Endothelial cell of umbilical vein (primary cell): ENCODE data around the gene SLC39A11.

Source experiments
- EZH2 ChIP-seq: IDR thresholded peaks from 2 replicates; pipeline ENCODE4 v1.6.1; 2012; ENCODE audit warnings: borderline replicate concordance, low read depth, mild to moderate bottlenecking, moderate library complexity, low read length, inconsistent platforms; ENCODE audit not compliant: severe bottlenecking
- FOS ChIP-seq: IDR thresholded peaks from 2 replicates; pipeline ENCODE4 v1.6.1; 2011; ENCODE audit warnings: mild to moderate bottlenecking, low read length, moderate library complexity, borderline replicate concordance; ENCODE audit not compliant: insufficient read depth
- GATA2 ChIP-seq: IDR thresholded peaks from 2 replicates; pipeline ENCODE4 v1.7.0; 2011; ENCODE audit warnings: low read depth, mild to moderate bottlenecking, moderate library complexity, mixed read lengths, low read length; ENCODE audit not compliant: insufficient read length, insufficient read depth
- JUN ChIP-seq: IDR thresholded peaks from 2 replicates; pipeline ENCODE4 v1.6.1; 2011; ENCODE audit warnings: borderline replicate concordance, low read depth; ENCODE audit not compliant: insufficient read length, insufficient read depth
- MYC ChIP-seq: IDR thresholded peaks from one replicate; pipeline ENCODE4 v1.6.1; 2011; ENCODE audit warnings: mild to moderate bottlenecking, low read depth, low read length
- POLR2A ChIP-seq: IDR thresholded peaks from 2 replicates; pipeline ENCODE4 v1.6.1; 2012; ENCODE audit warnings: low read depth, mild to moderate bottlenecking, control low read depth, low read length
- POLR2AphosphoS5 ChIP-seq: IDR thresholded peaks from 2 replicates; pipeline ENCODE4 v1.6.1; 2012; ENCODE audit warnings: low read depth, mild to moderate bottlenecking, control low read depth, low read length, moderate library complexity; ENCODE audit not compliant: insufficient read depth
- TF ChIP-seq, protein P1 (sequence below), 2 donors: IDR thresholded peaks; 1 replicate in 1 of 2; 2 replicates in 1 of 2; pipeline ENCODE4 v1.5.1; 2011; ENCODE audit warnings: low read length in 2 of 2, mild to moderate bottlenecking in 2 of 2, moderate library complexity in 2 of 2, control low read depth in 1 of 2, inconsistent platforms in 1 of 2, low read depth in 1 of 2; ENCODE audit not compliant: insufficient read depth in 1 of 2; ENCODE audit errors: extremely low read depth in 1 of 2

DNA sequence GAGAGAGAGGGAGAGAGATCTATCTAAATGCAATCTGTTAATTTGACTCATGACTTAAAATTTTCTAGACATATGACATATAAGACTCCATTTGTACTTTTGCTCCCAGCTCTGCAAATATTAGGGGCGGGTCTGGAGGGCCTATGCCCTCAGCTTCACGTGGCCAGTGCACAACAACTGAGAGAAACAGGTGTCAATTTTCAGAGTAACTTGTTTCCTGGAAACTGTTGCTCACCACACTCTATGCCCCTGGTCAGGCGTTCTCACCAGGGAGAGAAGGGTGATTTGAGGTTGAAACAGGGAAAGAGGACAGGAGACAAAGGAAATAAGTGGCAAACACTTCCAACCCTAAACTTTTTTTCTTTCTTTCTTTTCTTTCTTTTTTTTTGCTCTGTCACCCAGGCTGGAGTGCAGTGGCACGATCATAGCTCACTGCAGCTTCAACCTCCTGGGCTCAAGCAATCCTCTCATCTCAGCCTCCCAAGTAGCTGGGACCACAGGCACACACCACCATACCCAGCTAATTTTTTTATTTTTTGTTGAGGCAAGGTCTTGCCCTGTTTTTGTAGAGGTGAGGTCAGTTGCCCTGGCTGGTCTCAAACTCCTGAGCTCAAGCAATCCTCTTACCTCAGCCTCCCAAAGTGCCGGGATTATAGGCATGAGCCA, 270.0 kb downstream of the SLC39A11 start:
- TF ChIP-seq, protein P1, sequence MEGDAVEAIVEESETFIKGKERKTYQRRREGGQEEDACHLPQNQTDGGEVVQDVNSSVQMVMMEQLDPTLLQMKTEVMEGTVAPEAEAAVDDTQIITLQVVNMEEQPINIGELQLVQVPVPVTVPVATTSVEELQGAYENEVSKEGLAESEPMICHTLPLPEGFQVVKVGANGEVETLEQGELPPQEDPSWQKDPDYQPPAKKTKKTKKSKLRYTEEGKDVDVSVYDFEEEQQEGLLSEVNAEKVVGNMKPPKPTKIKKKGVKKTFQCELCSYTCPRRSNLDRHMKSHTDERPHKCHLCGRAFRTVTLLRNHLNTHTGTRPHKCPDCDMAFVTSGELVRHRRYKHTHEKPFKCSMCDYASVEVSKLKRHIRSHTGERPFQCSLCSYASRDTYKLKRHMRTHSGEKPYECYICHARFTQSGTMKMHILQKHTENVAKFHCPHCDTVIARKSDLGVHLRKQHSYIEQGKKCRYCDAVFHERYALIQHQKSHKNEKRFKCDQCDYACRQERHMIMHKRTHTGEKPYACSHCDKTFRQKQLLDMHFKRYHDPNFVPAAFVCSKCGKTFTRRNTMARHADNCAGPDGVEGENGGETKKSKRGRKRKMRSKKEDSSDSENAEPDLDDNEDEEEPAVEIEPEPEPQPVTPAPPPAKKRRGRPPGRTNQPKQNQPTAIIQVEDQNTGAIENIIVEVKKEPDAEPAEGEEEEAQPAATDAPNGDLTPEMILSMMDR (IDR thresholded peaks at IDR 0.05; ENCODE audit: extremely low read depth in 1 of 2, insufficient read depth in 1 of 2, low read depth in 1 of 2, low read length in 2 of 2), result no peak
- TF ChIP-seq GATA2 (no peak), POLR2A (no peak), EZH2 (no peak), FOS (no peak), MYC (no peak), POLR2AphosphoS5 (no peak), JUN (no peak)
